GM12878 (cell line): Measurements from ENCODE around the gene IER5L. TPM values are rescaled to one million over a fixed set of nuclear protein-coding genes. Genes with fewer than 3 reads are reported as not detected.
"Not testable (repeated sequence)": the region's sequence is repeated elsewhere in the genome, so short reads cannot be mapped to it uniquely, and the experiment has no call there.

ENCODE experiments used
- ATAC-seq: fragments of 200-7000 bp; cut with Tn5 transposase; 3 replicates; pipeline ENCODE4 v1.9.1; 2020; ENCODE audit warnings: mild to moderate bottlenecking, moderate library complexity
- BruUV-seq: library from RNA; stranded (reverse); fragments of 400-500 nt; replicated peaks from 2 replicates; lab custom pipeline; 2021; lab: Mats Ljungman, UMichigan
- CTCF ChIA-PET: fragments of 300-600 bp; sonication (Branson Sonifier 250); formaldehyde crosslinking; extraction: SDS; loops from one replicate; lab custom pipeline; 2021; ENCODE audit warnings: inconsistent platforms; lab: Yijun Ruan, JAX
- POLR2A ChIA-PET: fragments of 350-600 bp; formaldehyde crosslinking; extraction: SDS; loops from one replicate; lab custom pipeline; 2021; ENCODE audit warnings: inconsistent platforms; lab: Charles Lee
- RAD21 ChIA-PET: fragments of 300-600 bp; sonication (Branson Sonifier 250); formaldehyde crosslinking; loops from one replicate; lab custom pipeline; 2023; ENCODE audit warnings: antibody characterized with exemption; ENCODE audit not compliant: unreplicated experiment; lab: Charles Lee
- SMC1A ChIA-PET: fragments of 300-600 bp; sonication (Branson Sonifier 250); formaldehyde crosslinking; loops from one replicate; lab custom pipeline; 2023; ENCODE audit not compliant: unreplicated experiment, uncharacterized antibody; lab: Charles Lee
- DNase-seq: peaks from one replicate; pipeline ENCODE4 v3.0.0-alpha.2; 2011; ENCODE audit warnings: low read depth, low spot score
- FAIRE-seq: peaks from 3 replicates; lab custom pipeline; 2011; peaks lifted over from hg19 to GRCh38; lab: Jason Lieb, UNC
- H2AFZ ChIP-seq: 2 replicates; pipeline ENCODE4 v1.6.0; 2011; ENCODE audit warnings: low read depth, low read length, control low read depth; ENCODE audit not compliant: control insufficient read depth
- H3K27ac ChIP-seq: 2 replicates; pipeline ENCODE4 v1.5.1; 2011; ENCODE audit warnings: control low read depth; ENCODE audit not compliant: control insufficient read depth, insufficient read depth
- H3K27me3 ChIP-seq, 2 experiments: replicated peaks in 1 of 2; 2 replicates each; pipeline versions ENCODE4 v1.6.0 to v1.6.1; 2011; ENCODE audit warnings: low read length in 1 of 2; ENCODE audit not compliant: control insufficient read depth in 2 of 2, insufficient read depth in 2 of 2
- H3K36me3 ChIP-seq, 2 experiments: 2 replicates each; pipeline ENCODE4 v1.5.1; 2011; ENCODE audit warnings: low read length in 1 of 2; ENCODE audit not compliant: control insufficient read depth in 2 of 2, insufficient read depth in 2 of 2
- H3K4me1 ChIP-seq: 2 replicates; pipeline ENCODE4 v1.6.1; 2011; ENCODE audit warnings: mild to moderate bottlenecking, low read length, moderate library complexity, mixed read lengths; ENCODE audit not compliant: control insufficient read depth, insufficient read depth
- H3K4me2 ChIP-seq: 2 replicates; pipeline ENCODE4 v1.6.0; 2011; ENCODE audit warnings: control low read depth; ENCODE audit not compliant: control insufficient read depth, insufficient read depth
- H3K4me3 ChIP-seq: fragments of 200-600 bp; sonication (generic); 2 replicates; pipeline ENCODE4 v1.5.1; 2016
- H3K79me2 ChIP-seq: 2 replicates; pipeline ENCODE4 v1.6.0; 2011; ENCODE audit warnings: low read length; ENCODE audit not compliant: control insufficient read depth, insufficient read depth
- H3K9ac ChIP-seq: 2 replicates; pipeline ENCODE4 v1.8.0; 2011; ENCODE audit warnings: low read length, control low read depth, mixed read lengths; ENCODE audit not compliant: control insufficient read depth, insufficient read depth
- H3K9me3 ChIP-seq: replicated peaks from 3 replicates; pipeline ENCODE4 v1.5.1; 2011; ENCODE audit warnings: mild to moderate bottlenecking, low read length; ENCODE audit not compliant: control insufficient read depth, insufficient read depth
- H4K20me1 ChIP-seq: 2 replicates; pipeline ENCODE4 v1.6.0; 2011; ENCODE audit not compliant: control insufficient read depth, insufficient read depth
- ESRRA ChIP-seq: IDR thresholded peaks from 2 replicates; pipeline ENCODE4 v1.6.1; 2012; ENCODE audit warnings: mild to moderate bottlenecking, low read length, improper control_type of control experiment
- FOXK2 ChIP-seq: fragments of 450-650 bp; IDR thresholded peaks from 2 replicates; pipeline ENCODE4 v1.6.1; 2017; ENCODE audit warnings: mild to moderate bottlenecking, moderate library complexity
- JUND ChIP-seq: IDR thresholded peaks from 2 replicates; pipeline ENCODE4 v1.6.1; 2012; ENCODE audit warnings: low read depth, mild to moderate bottlenecking, low read length, improper control_type of control experiment, moderate library complexity
- NRF1 ChIP-seq: conservative IDR thresholded peaks from 2 replicates; pipeline ENCODE4 v1.6.1; 2011; ENCODE audit warnings: mild to moderate bottlenecking, low read depth, low read length, improper control_type of control experiment
- ZNF217 ChIP-seq: fragments of 450-650 bp; IDR thresholded peaks from 2 replicates; pipeline ENCODE4 v1.6.1; 2017; ENCODE audit warnings: antibody characterized with exemption, mild to moderate bottlenecking
- WGBS: methylation state at CpG from one replicate; pipeline ENCODE4 v1.1.6; 2016; ENCODE audit warnings: low lambda C conversion rate; ENCODE audit not compliant: insufficient replicate concordance, insufficient coverage; ENCODE audit errors: missing lambda C conversion rate; 5-methylcytosine and 5-hydroxymethylcytosine counted together
- in situ Hi-C: fragments of 300-500 bp; cut with MboI; formaldehyde crosslinking; loops from 9 replicates; pipeline ENCODE4 v1.14.3; 2018; ENCODE audit warnings: mixed read lengths
- intact Hi-C: fragments of 100-400 bp; cut with micrococcal nuclease; formaldehyde crosslinking; loops from one replicate; pipeline ENCODE4 v1.14.2; 2022; ENCODE audit not compliant: unreplicated experiment
- polyA plus RNA-seq, 11 experiments: library from polyadenylated mRNA; depleted of rRNA in 4 of 11; unstranded in 6 of 11; stranded (reverse) in 5 of 11; fragments of >200 nt; fragmentation: Nextera tagmentation in 4 of 11; fragmentation: Illumina TruSeq in 1 of 11; extraction: Ambion mirVana in 4 of 11; extraction: Trizol in 1 of 11; gene quantifications; 1 replicate in 1 of 11; 2 replicates in 10 of 11; pipeline versions ENCODE4 v1.2.1 to v1.2.3, GENCODE V29; 2011 to 2016; ENCODE audit warnings: inconsistent platforms in 2 of 11, missing spikeins in 2 of 11, low read depth in 1 of 11
- total RNA-seq, 4 experiments: library from RNA; depleted of rRNA in 3 of 4; stranded (reverse); fragments of >200 nt in 3 of 4; fragmentation: Illumina TruSeq in 1 of 4; extraction: Trizol in 1 of 4; gene quantifications; 2 replicates each; pipeline versions ENCODE4 v1.2.1 to v1.2.3, GENCODE V29; 2013 to 2021
- TF ChIP-seq, protein P1 (sequence below): fragments of 450-650 bp; IDR thresholded peaks from 2 replicates; pipeline ENCODE4 v1.6.1; 2016; ENCODE audit warnings: mild to moderate bottlenecking

IER5L gene
- total and polyA plus RNA-seq, 10 of the 15 experiments (the other 5 are each of a cell fraction or from before 2014, with no cell fraction given), result 0.04 to 1.4 (median 0.17) TPM

DNA sequence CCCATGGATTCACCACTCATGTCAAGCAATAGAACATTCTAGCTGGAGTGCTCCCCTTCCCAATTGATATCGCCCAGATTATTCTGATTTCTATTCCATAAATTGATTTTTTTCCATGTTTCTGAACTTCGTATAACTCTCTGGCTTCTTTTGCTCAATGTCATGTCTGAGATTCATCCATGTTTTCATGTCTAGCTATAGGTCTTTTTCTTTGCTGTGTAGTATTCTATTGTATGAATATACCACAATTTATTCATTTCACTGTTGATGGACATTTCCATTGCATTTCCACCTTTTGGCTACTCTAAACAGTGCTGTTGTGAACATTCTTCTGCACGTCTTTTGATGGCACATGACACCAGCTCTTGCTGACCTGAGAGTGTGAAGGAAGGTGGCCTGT, 47.3 kb downstream of the IER5L start:
- no TSS peak for BruUV-seq
- ATAC-seq, result no peak
- 65% methylated on average over 3 of the region's 3 CpGs for WGBS
- Histone ChIP-seq H3K36me3 (peaks cover 15 to 22% of the 10 kb centered on the region in 2 experiments), H3K27ac (no peak overlapping the region; the same call in 1 of the 2 replicates), H3K27me3 (no peaks in the 10 kb centered on the region), H3K79me2 (no peaks in the 10 kb centered on the region), H3K4me1 (no peaks in the 10 kb centered on the region; the same call in 1 of the 2 replicates), H3K4me3 (no peak overlapping the region), H3K9ac (no peak overlapping the region), H2AFZ (no peak overlapping the region)
- RAD21 ChIA-PET, result interaction anchor here (1.1 to 2.9 kb wide), 7 partner anchors 10 to 498 kb away, joined by 3 to 37 read pairs (median 14); partner anchors contain the start of gene NTMT1
- in situ Hi-C loops, result loop anchor here (5.0 kb wide), 2 partner anchors 482 to 652 kb away; no protein-coding TSS in a partner anchor
- SMC1A ChIA-PET, result interaction anchor here (0.7 to 4.0 kb wide), 14 partner anchors 8 to 494 kb away, joined by 3 to 50 read pairs (median 4); partner anchors contain the start of genes DOLPP1 and NTMT1
- no peak for FAIRE-seq
- intact Hi-C loops, result no loop called here
- TF ChIP-seq ZNF217 (no peak), NRF1 (no peak), JUND (no peak), FOXK2 (no peak), ESRRA (no peak)
- TF ChIP-seq, protein P1, sequence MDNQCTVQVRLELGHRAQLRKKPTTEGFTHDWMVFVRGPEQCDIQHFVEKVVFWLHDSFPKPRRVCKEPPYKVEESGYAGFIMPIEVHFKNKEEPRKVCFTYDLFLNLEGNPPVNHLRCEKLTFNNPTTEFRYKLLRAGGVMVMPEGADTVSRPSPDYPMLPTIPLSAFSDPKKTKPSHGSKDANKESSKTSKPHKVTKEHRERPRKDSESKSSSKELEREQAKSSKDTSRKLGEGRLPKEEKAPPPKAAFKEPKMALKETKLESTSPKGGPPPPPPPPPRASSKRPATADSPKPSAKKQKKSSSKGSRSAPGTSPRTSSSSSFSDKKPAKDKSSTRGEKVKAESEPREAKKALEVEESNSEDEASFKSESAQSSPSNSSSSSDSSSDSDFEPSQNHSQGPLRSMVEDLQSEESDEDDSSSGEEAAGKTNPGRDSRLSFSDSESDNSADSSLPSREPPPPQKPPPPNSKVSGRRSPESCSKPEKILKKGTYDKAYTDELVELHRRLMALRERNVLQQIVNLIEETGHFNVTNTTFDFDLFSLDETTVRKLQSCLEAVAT, result no peak
- TF ChIP-seq, all 136 proteins: peak for 0
- ChIA-PET CTCF (interaction anchor here (0.8 to 11.5 kb wide), 15 partner anchors 12 to 653 kb away, joined by 3 to 175 read pairs (median 16); partner anchors contain the start of gene NTMT1), POLR2A (interaction anchor here (0.5 to 1.4 kb wide), 6 partner anchors 9 to 1722 kb away, joined by 3 to 7 read pairs (median 4); no protein-coding TSS in a partner anchor)
- Histone ChIP-seq H3K9me3 (no peaks in the 10 kb centered on the region), H3K4me2 (no peak overlapping the region), H4K20me1 (no peaks in the 10 kb centered on the region)
- DNase-seq, result no peak

DNA sequence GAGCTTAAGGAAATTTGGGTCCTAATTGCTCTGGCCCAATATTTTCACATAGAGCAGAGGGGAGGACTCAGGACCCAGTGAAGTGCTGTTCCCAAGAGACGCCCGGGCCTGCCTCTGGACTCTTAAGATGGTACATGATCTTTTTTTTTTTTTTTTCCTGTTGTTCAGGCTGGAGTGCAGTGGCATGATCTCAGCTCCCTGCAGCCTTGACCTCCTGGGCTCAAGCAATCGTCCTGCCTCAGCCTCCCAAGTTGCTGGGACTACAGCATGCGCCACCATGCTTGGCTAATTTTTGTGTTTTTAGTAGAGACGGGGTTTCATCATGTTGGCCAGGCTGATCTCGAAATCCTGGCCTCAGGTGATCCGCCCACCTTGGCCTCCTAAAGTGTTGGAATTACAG, 47.8 kb downstream of the IER5L start:
- DNase-seq, H3K79me2 ChIP-seq, H3K9ac ChIP-seq, H3K27me3 ChIP-seq, H4K20me1 ChIP-seq, H2AFZ ChIP-seq, H3K4me1 ChIP-seq, H3K27ac ChIP-seq, H3K9me3 ChIP-seq, ATAC-seq, BruUV-seq, H3K4me2 ChIP-seq, H3K4me3 ChIP-seq, FAIRE-seq, intact Hi-C loops: not testable (repeated sequence)
- CTCF ChIA-PET, result interaction anchor here (0.8 to 11.5 kb wide), 11 partner anchors 12 to 653 kb away, joined by 3 to 175 read pairs (median 20); partner anchors contain the start of gene NTMT1
- WGBS, result 93% methylated on average over 7 of the region's 7 CpGs
- SMC1A ChIA-PET, result interaction anchor here (1.0 to 4.0 kb wide), 4 partner anchors 9 to 494 kb away, joined by 4 to 50 read pairs (median 4); partner anchors contain the start of gene NTMT1
- in situ Hi-C loops, result loop anchor here (5.0 kb wide), 2 partner anchors 482 to 652 kb away; no protein-coding TSS in a partner anchor
- peaks cover 14 to 22% of the 10 kb centered on the region in 2 experiments for H3K36me3 ChIP-seq
- POLR2A ChIA-PET, result interaction anchor here (1.1 to 1.4 kb wide), 2 partner anchors 10 to 17 kb away, joined by 3 read pairs; no protein-coding TSS in a partner anchor
- RAD21 ChIA-PET, result interaction anchor here (1.1 to 2.9 kb wide), 3 partner anchors 10 to 494 kb away, joined by 4 to 37 read pairs (median 29); partner anchors contain the start of gene NTMT1
